Heart left ventricle (tissue), 16 donors: Measurements from ENCODE around the gene KRTAP4-11. TPM values are rescaled to one million over a fixed set of nuclear protein-coding genes. Genes with fewer than 3 reads are reported as not detected.
"Not testable (repeated sequence)": the region's sequence is repeated elsewhere in the genome, so short reads cannot be mapped to it uniquely, and the experiment has no call there.

Experiments used
- ATAC-seq, 4 donors: fragments of 200-7000 bp; cut with Tn5 transposase; one replicate each; pipeline ENCODE4 v1.9.1; 2020 to 2022; ENCODE audit warnings: moderate library complexity in 4 of 4, mild to moderate bottlenecking in 3 of 4, moderate number of reproducible peaks in 1 of 4
- DNase-seq, 5 donors: peaks; one replicate each; pipeline ENCODE4 v3.0.0-alpha.2; 2020
- H3K27ac ChIP-seq, 12 donors: fragments of 200-600 bp; sonication (generic) in 4 of 12; one replicate each; pipeline versions ENCODE4 v1.5.0 to v1.8.0; 2016 to 2022; ENCODE audit warnings: mild to moderate bottlenecking in 2 of 12
- H3K27me3 ChIP-seq, 9 donors: fragments of 200-600 bp; sonication (generic) in 2 of 9; one replicate each; pipeline versions ENCODE4 v1.5.1 to v1.8.0; 2016 to 2022; ENCODE audit warnings: mild to moderate bottlenecking in 3 of 9
- H3K36me3 ChIP-seq, 9 donors: fragments of 200-600 bp; sonication (generic) in 2 of 9; one replicate each; pipeline versions ENCODE4 v1.5.0 to v1.8.0; 2018 to 2022; ENCODE audit warnings: mild to moderate bottlenecking in 2 of 9
- H3K4me1 ChIP-seq, 12 donors: fragments of 200-600 bp; sonication (generic) in 4 of 12; one replicate each; pipeline versions ENCODE4 v1.5.0 to v1.8.0; 2016 to 2022; ENCODE audit warnings: mild to moderate bottlenecking in 3 of 12
- H3K4me3 ChIP-seq, 12 donors: fragments of 200-600 bp; sonication (generic) in 4 of 12; one replicate each; pipeline versions ENCODE4 v1.5.0 to v1.8.0; 2017 to 2022; ENCODE audit warnings: mild to moderate bottlenecking in 9 of 12, moderate library complexity in 4 of 12
- H3K9me3 ChIP-seq, 12 donors: fragments of 200-600 bp; sonication (generic) in 4 of 12; one replicate each; pipeline versions ENCODE4 v1.5.0 to v1.8.0; 2016 to 2022; ENCODE audit warnings: mild to moderate bottlenecking in 1 of 12
- POLR2A ChIP-seq, 2 donors: fragments of 450-650 bp; IDR thresholded peaks; one replicate each; pipeline ENCODE4 v1.6.1; 2017; ENCODE audit warnings: antibody characterized with exemption in 2 of 2, mild to moderate bottlenecking in 2 of 2, moderate library complexity in 2 of 2
- WGBS, 4 donors: extraction: QIAGEN DNeasy Blood & Tissue Kit in 2 of 4; methylation state at CpG; one replicate each; pipeline versions ENCODE4 v1.1.5 to v1.1.7; 2013 to 2018; 5-methylcytosine and 5-hydroxymethylcytosine counted together
- intact Hi-C, 10 donors: fragments of 100-400 bp; cut with DNase I; formaldehyde crosslinking; loops; one replicate each; pipeline versions ENCODE4 v1.11.1 to v1.14.2; 2022
- polyA plus RNA-seq, 2 donors: library from polyadenylated mRNA; stranded (reverse); fragments of 200-250 nt; gene quantifications; one replicate each; pipeline ENCODE4 v1.2.3, GENCODE V29; 2013
- total RNA-seq, 9 donors: library from RNA; depleted of rRNA in 2 of 9; stranded (reverse); fragments of >200 nt in 2 of 9; fragmentation: NEBNext Ultra II Directional in 3 of 9; extraction: Animal tissue kit (Norgen Biotek cat#: 25700) in 3 of 9; gene quantifications; one replicate each; pipeline versions ENCODE4 v1.1.0 to v1.2.4, GENCODE V29; 2016 to 2023
- TF ChIP-seq, protein P1 (sequence below), 12 donors: fragments of 200-600 bp; sonication (generic) in 4 of 12; IDR thresholded peaks; one replicate each; pipeline versions ENCODE4 v1.5.0 to v1.8.0; 2018 to 2022; ENCODE audit warnings: antibody characterized with exemption in 12 of 12, mild to moderate bottlenecking in 5 of 12
- donor health status: ischemic (EF 13 %, LVEDD 7.1; RV severe dilation, severe dysfunction).
- donor health status: healthy with polysubstance abuse.
- donor health status: DM: no; HTN: yes; CAD: no.
- donor health status: DM: no; HTN: no; CAD: no.
- donor health status: ischemic (EF 25% LVEDD 6.9; RV normal size, moderate dysfunction).
- donor health status: ischemic (EF 25% LVEDD 5.7; RV mildly dilated, moderate dysfunction).
- donor health status: healthy.
- donor health status: DM: yes; HTN: yes; CAD: no.
- donor health status: ischemic (EF 35%, LVEDD 5.7; RV mildly dilated, moderate dysfunction).
- donor health status: nonischemic (EF 11% LVEDD 7.7; RV severe dilation, severe dysfunction).
- donor health status: DM: yes; HTN: yes; CAD: no.
- donor health status: PGD.
- donor health status: ischemic (EF 29% LVEDD 5.4; RV normal size, mild dysfunction).
- donor health status: nonischemic (EF 23%, LVEDD 6.1; RV moderate dilation, normal function).

Gene KRTAP4-11
- total and polyA plus RNA-seq, 11 donors = not detected

- 66 to 74% (median 69%) methylated on average over 2 of the region's 2 CpGs for WGBS, 4 donors
- TF ChIP-seq, protein P1, sequence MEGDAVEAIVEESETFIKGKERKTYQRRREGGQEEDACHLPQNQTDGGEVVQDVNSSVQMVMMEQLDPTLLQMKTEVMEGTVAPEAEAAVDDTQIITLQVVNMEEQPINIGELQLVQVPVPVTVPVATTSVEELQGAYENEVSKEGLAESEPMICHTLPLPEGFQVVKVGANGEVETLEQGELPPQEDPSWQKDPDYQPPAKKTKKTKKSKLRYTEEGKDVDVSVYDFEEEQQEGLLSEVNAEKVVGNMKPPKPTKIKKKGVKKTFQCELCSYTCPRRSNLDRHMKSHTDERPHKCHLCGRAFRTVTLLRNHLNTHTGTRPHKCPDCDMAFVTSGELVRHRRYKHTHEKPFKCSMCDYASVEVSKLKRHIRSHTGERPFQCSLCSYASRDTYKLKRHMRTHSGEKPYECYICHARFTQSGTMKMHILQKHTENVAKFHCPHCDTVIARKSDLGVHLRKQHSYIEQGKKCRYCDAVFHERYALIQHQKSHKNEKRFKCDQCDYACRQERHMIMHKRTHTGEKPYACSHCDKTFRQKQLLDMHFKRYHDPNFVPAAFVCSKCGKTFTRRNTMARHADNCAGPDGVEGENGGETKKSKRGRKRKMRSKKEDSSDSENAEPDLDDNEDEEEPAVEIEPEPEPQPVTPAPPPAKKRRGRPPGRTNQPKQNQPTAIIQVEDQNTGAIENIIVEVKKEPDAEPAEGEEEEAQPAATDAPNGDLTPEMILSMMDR (IDR thresholded peaks at IDR 0.05) = no peak
- no peak for TF ChIP-seq POLR2A (IDR thresholded peaks at IDR 0.05)
Measured at GRCh38 chr17:41111151-41111885, 6.9 kb downstream of the KRTAP4-11 start.

GRCh38 chr17:41108728-41109386, 9.3 kb downstream of the KRTAP4-11 start:
- peaks cover 0 to 19% (median 0%) of the 10 kb centered on the region in 9 donors for H3K27me3 ChIP-seq
- ATAC-seq, H3K4me3 ChIP-seq, intact Hi-C loops, H3K27ac ChIP-seq, H3K9me3 ChIP-seq, H3K36me3 ChIP-seq, H3K4me1 ChIP-seq, DNase-seq: not testable (repeated sequence)
- 0 to 37% (median 16%) methylated on average over 1 of the region's 1 CpG for WGBS, 4 donors

More at GRCh38 chr17:41111151-41111885, 6.9 kb downstream of the KRTAP4-11 start:
- H3K4me3 ChIP-seq = no peak overlapping the region
- DNase-seq = no peak
- H3K27ac ChIP-seq = no peak overlapping the region
- intact Hi-C loops = no loop called here
- peaks cover 0 to 14% (median 0%) of the 10 kb centered on the region in 9 donors for H3K27me3 ChIP-seq
- H3K36me3 ChIP-seq = no peaks in the 10 kb centered on the region
- no peaks in the 10 kb centered on the region for H3K9me3 ChIP-seq
- ATAC-seq = no peak
- H3K4me1 ChIP-seq = no peaks in the 10 kb centered on the region

- no peak for ATAC-seq
- Histone ChIP-seq H3K9me3 (no peaks in the 10 kb centered on the region), H3K27me3 (peaks cover 0 to 19% (median 0%) of the 10 kb centered on the region in 9 donors), H3K4me3 (no peak overlapping the region), H3K4me1 (no peaks in the 10 kb centered on the region), H3K36me3 (no peaks in the 10 kb centered on the region), H3K27ac (no peak overlapping the region)
- TF ChIP-seq, protein P1 (IDR thresholded peaks at IDR 0.05) = no peak
- intact Hi-C loops = no loop called here
- no peak for DNase-seq
- WGBS, 4 donors = 60 to 73% (median 64%) methylated on average over 1 of the region's 1 CpG
Measured at GRCh38 chr17:41107941-41108450, 10.2 kb downstream of the KRTAP4-11 start.

- 63 to 74% (median 67%) methylated on average over 5 to 10 of the region's 10 CpGs for WGBS, 4 donors
- intact Hi-C loops, DNase-seq, ATAC-seq, H3K9me3 ChIP-seq, H3K4me3 ChIP-seq, H3K4me1 ChIP-seq, H3K36me3 ChIP-seq, H3K27ac ChIP-seq: not testable (repeated sequence)
- H3K27me3 ChIP-seq = peaks cover 0 to 19% (median 0%) of the 10 kb centered on the region in 9 donors
Measured at GRCh38 chr17:41105347-41105746, 12.8 kb downstream of the KRTAP4-11 start, which contains the start of gene KRTAP4-9. TSS of gene KRTAP4-9 (plus strand) at chr17:41105389. CDS start at chr17:41105389, 0 bp downstream.

DNA sequence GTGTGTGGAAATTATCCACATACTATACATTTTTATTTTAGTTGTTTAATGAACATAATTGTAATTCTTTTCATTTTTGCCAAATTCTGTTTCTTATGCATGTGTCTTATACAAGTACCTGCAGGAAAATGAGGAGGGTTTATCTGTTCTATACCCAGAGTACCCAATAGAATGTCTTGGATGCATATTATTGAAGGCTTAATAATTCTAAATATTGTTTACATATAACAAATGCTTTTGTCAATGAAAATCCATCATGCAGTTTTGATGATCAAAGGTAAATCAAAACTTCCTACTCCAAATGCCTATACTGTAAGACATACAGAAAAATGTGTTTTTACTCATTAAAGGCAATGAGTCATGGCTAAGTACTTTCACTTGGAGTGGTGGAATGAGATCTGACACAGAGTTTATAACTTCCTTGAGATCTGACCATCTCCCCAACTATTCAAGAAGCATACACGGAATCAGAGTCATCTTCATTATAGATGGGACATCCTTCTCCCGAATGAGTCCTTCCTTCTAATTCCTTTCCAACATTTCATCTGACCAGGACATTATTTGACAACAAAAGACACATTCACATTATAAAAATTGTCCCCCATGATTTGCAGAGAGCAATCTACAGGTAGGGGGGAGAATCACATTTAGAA, 13.7 kb downstream of the KRTAP4-11 start:
- WGBS, 4 donors = 73 to 80% (median 76%) methylated on average over 2 of the region's 2 CpGs
- H3K4me1 ChIP-seq, H3K36me3 ChIP-seq, DNase-seq, ATAC-seq, H3K9me3 ChIP-seq, H3K27ac ChIP-seq, H3K4me3 ChIP-seq, intact Hi-C loops: not testable (repeated sequence)
- H3K27me3 ChIP-seq = peaks cover 0 to 24% (median 3%) of the 10 kb centered on the region in 9 donors
